GM18505 (cell line): ENCODE results near the gene TUBA1A.
A peak's percentile ranks its signal among the peaks of the same experiment; 100 is the strongest.
"Not testable (repeated sequence)": the region's sequence is repeated elsewhere in the genome, so short reads cannot be mapped to it uniquely, and the experiment has no call there.

ENCODE experiments used
- ATAC-seq: cut with Tn5 transposase; IDR thresholded peaks from one replicate; pipeline ENCODE4 v1.9.1; 2021; ENCODE audit not compliant: unreplicated experiment
- POLR2A ChIP-seq: IDR thresholded peaks from 4 replicates; pipeline ENCODE4 v1.6.1; 2011; ENCODE audit warnings: borderline replicate concordance; ENCODE audit not compliant: insufficient read depth, insufficient read length; ENCODE audit errors: extremely low read depth

Gene TUBA1A

GRCh38 chr12:49190974-49191373 is 2.1 kb upstream of the TUBA1A start:
- no peak for TF ChIP-seq POLR2A
- ATAC-seq: no peak

GRCh38 chr12:49189731-49190716 is 1.1 kb upstream of the TUBA1A start:
- TF ChIP-seq POLR2A: no peak
- no peak for ATAC-seq

- ATAC-seq: peak; percentile 38
- TF ChIP-seq POLR2A: no peak
Observed at GRCh38 chr12:49188201-49188915, 522 bp downstream of the TUBA1A start.

- no peak for TF ChIP-seq POLR2A
- no peak for ATAC-seq
Observed at GRCh38 chr12:49187184-49187583, 1.7 kb downstream of the TUBA1A start.

GRCh38 chr12:49186307-49186706 is 2.6 kb downstream of the TUBA1A start:
- not testable (repeated sequence) for ATAC-seq

GRCh38 chr12:49184697-49185096 is 4.2 kb downstream of the TUBA1A start:
- ATAC-seq: not testable (repeated sequence)

GRCh38 chr12:49183214-49183950 is 5.5 kb downstream of the TUBA1A start:
- not testable (repeated sequence) for ATAC-seq

- no peak for ATAC-seq
- no peak for TF ChIP-seq POLR2A
Observed at GRCh38 chr12:49174218-49174617, 14.7 kb downstream of the TUBA1A start.

- no peak for ATAC-seq
- TF ChIP-seq POLR2A: no peak
Observed at GRCh38 chr12:49170924-49171323, 18.0 kb downstream of the TUBA1A start.

- no peak for TF ChIP-seq POLR2A
- ATAC-seq: no peak
Observed at GRCh38 chr12:49165114-49165513, 23.8 kb downstream of the TUBA1A start.

- ATAC-seq: not testable (repeated sequence)
Observed at GRCh38 chr12:49161901-49162300, 27.0 kb downstream of the TUBA1A start.

GRCh38 chr12:49161092-49161795 is 27.6 kb downstream of the TUBA1A start:
- no peak for TF ChIP-seq POLR2A
- ATAC-seq: no peak

GRCh38 chr12:49160399-49160798 is 28.5 kb downstream of the TUBA1A start:
- no peak for ATAC-seq
- peak; percentile 37 for TF ChIP-seq POLR2A
